DOHH2 (cell line): Measurements from ENCODE around the gene NAT14.
"Not testable (repeated sequence)": the region's sequence is repeated elsewhere in the genome, so short reads cannot be mapped to it uniquely, and the experiment has no call there.

Experiments used
- H3F3A ChIP-seq: fragments of 200-600 bp; sonication (generic), shearing (Covaris generic); 2 replicates; pipeline ENCODE4 v1.6.0; 2016; ENCODE audit warnings: antibody characterized with exemption, mild to moderate bottlenecking; ENCODE audit not compliant: control insufficient read depth, insufficient read depth
- H3K27ac ChIP-seq: fragments of 200-600 bp; sonication (generic); 2 replicates; pipeline ENCODE4 v1.5.1; 2014; ENCODE audit warnings: low read depth, mild to moderate bottlenecking, low read length, moderate library complexity
- H3K27me3 ChIP-seq: fragments of 200-600 bp; sonication (generic); 2 replicates; pipeline ENCODE4 v1.6.1; 2014; ENCODE audit warnings: mild to moderate bottlenecking, low read length, mixed read lengths; ENCODE audit not compliant: control insufficient read depth
- H3K36me3 ChIP-seq: fragments of 200-600 bp; sonication (generic); 2 replicates; pipeline ENCODE4 v1.6.1; 2014; ENCODE audit warnings: mild to moderate bottlenecking, low read length, moderate library complexity, mixed read lengths; ENCODE audit not compliant: control insufficient read depth
- H3K4me1 ChIP-seq: fragments of 200-600 bp; sonication (generic); 2 replicates; pipeline ENCODE4 v1.6.1; 2014; ENCODE audit warnings: mild to moderate bottlenecking, low read length, mixed read lengths; ENCODE audit not compliant: control insufficient read depth
- H3K4me2 ChIP-seq: fragments of 200-600 bp; sonication (generic); 2 replicates; pipeline ENCODE4 v1.6.0; 2014; ENCODE audit warnings: mild to moderate bottlenecking, low read length, moderate library complexity
- H3K4me3 ChIP-seq: fragments of 200-600 bp; sonication (generic); 2 replicates; pipeline ENCODE4 v1.5.1; 2014; ENCODE audit warnings: mild to moderate bottlenecking, low read length, mixed read lengths
- H3K79me2 ChIP-seq: fragments of 200-600 bp; sonication (generic); 2 replicates; pipeline ENCODE4 v1.6.1; 2014; ENCODE audit warnings: mild to moderate bottlenecking, low read length, mixed read lengths; ENCODE audit not compliant: control insufficient read depth
- H3K9me2 ChIP-seq: fragments of 200-600 bp; sonication (generic); replicated peaks from 2 replicates; pipeline ENCODE4 v1.6.1; 2014; ENCODE audit warnings: mild to moderate bottlenecking, low read length, mixed read lengths; ENCODE audit not compliant: control insufficient read depth
- H3K9me3 ChIP-seq: fragments of 200-600 bp; sonication (generic); 2 replicates; pipeline ENCODE4 v1.6.1; 2014; ENCODE audit warnings: antibody characterized with exemption, low read length, mixed read lengths; ENCODE audit not compliant: control insufficient read depth, insufficient read depth
- H4K20me1 ChIP-seq: fragments of 200-600 bp; sonication (generic); 2 replicates; pipeline ENCODE4 v1.6.0; 2014; ENCODE audit warnings: low read depth, mild to moderate bottlenecking, antibody characterized with exemption, low read length, moderate library complexity; ENCODE audit not compliant: control insufficient read depth, insufficient read depth
- CTCF ChIP-seq: fragments of 200-600 bp; sonication (generic); IDR thresholded peaks from one replicate; pipeline ENCODE4 v1.5.1; 2014; ENCODE audit warnings: antibody characterized with exemption, mild to moderate bottlenecking, low read depth, low read length; ENCODE audit not compliant: poor library complexity, severe bottlenecking
- EZH2phosphoT487 ChIP-seq: fragments of 200-600 bp; sonication (generic); IDR thresholded peaks from 2 replicates; pipeline ENCODE4 v1.6.1; 2017; ENCODE audit warnings: borderline replicate concordance, mild to moderate bottlenecking, antibody characterized with exemption, low read length, moderate library complexity, mixed read lengths

NAT14 gene

GRCh38 chr19:55530996-55531395, 46.0 kb downstream of the NAT14 start:
- H3K4me1 ChIP-seq = no peaks in the 10 kb centered on the region
- no peak for TF ChIP-seq CTCF
- H3K9me2 ChIP-seq = no peaks in the 10 kb centered on the region
- H3K4me2 ChIP-seq = no peak overlapping the region
- peaks cover 6% of the 10 kb centered on the region for H3F3A ChIP-seq
- no peaks in the 10 kb centered on the region for H4K20me1 ChIP-seq
- no peaks in the 10 kb centered on the region for H3K27me3 ChIP-seq
- H3K79me2 ChIP-seq = no peaks in the 10 kb centered on the region
- no peak overlapping the region for H3K4me3 ChIP-seq
- H3K9me3 ChIP-seq = peaks cover 16% of the 10 kb centered on the region; the same call in 1 of the 2 replicates
- H3K27ac ChIP-seq = no peak overlapping the region
- no peaks in the 10 kb centered on the region for H3K36me3 ChIP-seq

- H4K20me1 ChIP-seq, H3K4me1 ChIP-seq, H3K4me3 ChIP-seq, H3F3A ChIP-seq, H3K36me3 ChIP-seq, H3K27ac ChIP-seq, H3K4me2 ChIP-seq, H3K9me2 ChIP-seq, H3K9me3 ChIP-seq, H3K79me2 ChIP-seq, H3K27me3 ChIP-seq: not testable (repeated sequence)
Observed at GRCh38 chr19:55534280-55534679, 49.3 kb downstream of the NAT14 start.

GRCh38 chr19:55535173-55535964, 50.4 kb downstream of the NAT14 start:
- TF ChIP-seq CTCF (no peak), EZH2phosphoT487 (no peak)
- no peaks in the 10 kb centered on the region for H3K9me3 ChIP-seq
- no peaks in the 10 kb centered on the region for H3K9me2 ChIP-seq
- no peak overlapping the region for H3K4me3 ChIP-seq
- no peak overlapping the region for H3K4me2 ChIP-seq
- no peak overlapping the region for H3K27ac ChIP-seq
- no peaks in the 10 kb centered on the region for H3K36me3 ChIP-seq
- H3K4me1 ChIP-seq = no peaks in the 10 kb centered on the region
- H3K27me3 ChIP-seq = no peaks in the 10 kb centered on the region
- H3F3A ChIP-seq = no peaks in the 10 kb centered on the region
- no peaks in the 10 kb centered on the region for H4K20me1 ChIP-seq
- no peaks in the 10 kb centered on the region for H3K79me2 ChIP-seq

GRCh38 chr19:55535965-55536350, 51.0 kb downstream of the NAT14 start:
- H3K4me1 ChIP-seq = no peaks in the 10 kb centered on the region
- no peak for TF ChIP-seq CTCF
- TF ChIP-seq EZH2phosphoT487 = no peak
- no peak overlapping the region for H3K27ac ChIP-seq
- no peak overlapping the region for H3K4me2 ChIP-seq
- no peaks in the 10 kb centered on the region for H3K27me3 ChIP-seq
- H3K9me3 ChIP-seq = no peaks in the 10 kb centered on the region
- no peaks in the 10 kb centered on the region for H3K9me2 ChIP-seq
- H3K79me2 ChIP-seq = no peaks in the 10 kb centered on the region
- H3F3A ChIP-seq = no peaks in the 10 kb centered on the region
- no peaks in the 10 kb centered on the region for H4K20me1 ChIP-seq
- H3K4me3 ChIP-seq = no peak overlapping the region
- no peaks in the 10 kb centered on the region for H3K36me3 ChIP-seq
